AG09309 (cell line): ENCODE measurements around the gene ATAD5.
A peak's percentile ranks its signal among the peaks of the same experiment; 100 is the strongest.
"Not testable (repeated sequence)": the region's sequence is repeated elsewhere in the genome, so short reads cannot be mapped to it uniquely, and the experiment has no call there.

ENCODE experiments used
- DNase-seq: peaks from one replicate; pipeline ENCODE4 v3.0.0-alpha.2; 2010; ENCODE audit warnings: low read depth
- H3K4me3 ChIP-seq: 2 replicates; pipeline ENCODE4 v1.5.1; 2011; ENCODE audit warnings: mild to moderate bottlenecking, low read depth, low read length, moderate library complexity; ENCODE audit not compliant: control insufficient read depth
- TF ChIP-seq, protein P1 (sequence below): IDR thresholded peaks from 2 replicates; pipeline ENCODE4 v1.5.1; 2011; ENCODE audit warnings: mild to moderate bottlenecking, low read depth, low read length, inconsistent platforms; ENCODE audit not compliant: insufficient read depth, control insufficient read depth; ENCODE audit errors: missing control alignments

ATAD5 gene

DNA sequence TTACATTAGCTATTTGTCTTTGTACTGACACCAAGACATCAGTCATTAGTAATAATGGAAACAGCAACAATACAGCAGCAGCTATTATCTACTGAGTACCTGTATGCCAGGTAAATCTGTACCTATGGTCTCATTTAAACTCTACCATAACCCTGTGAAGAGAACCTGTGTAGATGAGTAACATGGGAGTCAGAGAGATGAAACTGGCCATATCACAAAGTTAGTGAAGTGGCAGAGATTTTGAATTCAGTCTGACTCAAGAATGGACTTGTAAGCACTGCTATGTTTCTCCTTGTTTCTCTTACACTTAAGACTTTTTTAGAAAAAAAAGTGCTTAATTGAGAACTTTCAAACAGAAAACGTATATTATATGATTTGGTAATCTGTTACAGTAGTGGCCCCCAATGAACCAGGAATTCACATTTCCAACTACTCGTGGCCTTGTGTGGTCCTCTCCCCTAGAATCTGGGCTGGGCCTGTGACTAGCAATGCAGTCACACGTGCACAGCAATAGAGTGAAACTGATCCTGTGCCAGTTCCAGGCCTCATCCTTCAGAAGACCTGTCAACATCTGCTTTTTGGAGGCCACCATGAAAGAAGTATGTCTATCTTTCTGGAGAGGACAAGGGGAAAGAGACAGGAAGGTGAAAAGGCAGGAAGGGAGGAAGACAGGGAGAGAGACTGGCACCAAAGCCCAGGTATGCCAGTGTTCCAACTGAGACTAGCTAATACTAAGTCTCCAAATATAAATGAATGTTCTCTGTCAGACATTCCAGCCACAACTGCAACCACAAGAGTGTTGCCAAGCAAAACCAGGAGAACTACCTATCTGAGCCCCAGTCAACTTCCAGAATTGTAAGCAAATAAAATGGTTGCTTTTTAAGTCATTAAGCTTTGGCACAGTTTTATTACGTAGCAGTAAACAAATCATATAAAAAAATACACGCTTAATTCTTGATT is 19.3 kb upstream of the ATAD5 start:
- DNase-seq, result no peak
- TF ChIP-seq, protein P1, sequence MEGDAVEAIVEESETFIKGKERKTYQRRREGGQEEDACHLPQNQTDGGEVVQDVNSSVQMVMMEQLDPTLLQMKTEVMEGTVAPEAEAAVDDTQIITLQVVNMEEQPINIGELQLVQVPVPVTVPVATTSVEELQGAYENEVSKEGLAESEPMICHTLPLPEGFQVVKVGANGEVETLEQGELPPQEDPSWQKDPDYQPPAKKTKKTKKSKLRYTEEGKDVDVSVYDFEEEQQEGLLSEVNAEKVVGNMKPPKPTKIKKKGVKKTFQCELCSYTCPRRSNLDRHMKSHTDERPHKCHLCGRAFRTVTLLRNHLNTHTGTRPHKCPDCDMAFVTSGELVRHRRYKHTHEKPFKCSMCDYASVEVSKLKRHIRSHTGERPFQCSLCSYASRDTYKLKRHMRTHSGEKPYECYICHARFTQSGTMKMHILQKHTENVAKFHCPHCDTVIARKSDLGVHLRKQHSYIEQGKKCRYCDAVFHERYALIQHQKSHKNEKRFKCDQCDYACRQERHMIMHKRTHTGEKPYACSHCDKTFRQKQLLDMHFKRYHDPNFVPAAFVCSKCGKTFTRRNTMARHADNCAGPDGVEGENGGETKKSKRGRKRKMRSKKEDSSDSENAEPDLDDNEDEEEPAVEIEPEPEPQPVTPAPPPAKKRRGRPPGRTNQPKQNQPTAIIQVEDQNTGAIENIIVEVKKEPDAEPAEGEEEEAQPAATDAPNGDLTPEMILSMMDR, result no peak
- H3K4me3 ChIP-seq, result no peak overlapping the region

DNA sequence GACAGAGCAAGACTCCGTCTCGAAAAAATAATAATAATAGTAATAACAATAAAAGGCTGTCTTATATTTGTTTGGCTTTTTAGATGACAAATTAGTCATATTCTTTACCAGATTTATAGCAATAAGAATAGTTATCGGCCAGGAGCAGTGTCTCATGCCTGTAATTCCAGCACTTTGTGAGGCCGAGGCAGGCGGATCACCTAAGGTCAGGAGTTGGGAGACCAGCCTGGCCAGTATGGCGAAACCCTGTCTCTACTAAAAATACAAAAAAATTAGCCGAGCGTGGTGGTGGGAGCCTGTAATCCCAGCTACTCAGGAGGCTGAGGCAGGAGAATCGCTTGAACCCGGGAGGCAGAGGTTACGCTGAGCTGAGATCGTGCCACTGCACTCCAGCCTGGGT is 17.5 kb upstream of the ATAD5 start:
- H3K4me3 ChIP-seq, DNase-seq: not testable (repeated sequence)

DNA sequence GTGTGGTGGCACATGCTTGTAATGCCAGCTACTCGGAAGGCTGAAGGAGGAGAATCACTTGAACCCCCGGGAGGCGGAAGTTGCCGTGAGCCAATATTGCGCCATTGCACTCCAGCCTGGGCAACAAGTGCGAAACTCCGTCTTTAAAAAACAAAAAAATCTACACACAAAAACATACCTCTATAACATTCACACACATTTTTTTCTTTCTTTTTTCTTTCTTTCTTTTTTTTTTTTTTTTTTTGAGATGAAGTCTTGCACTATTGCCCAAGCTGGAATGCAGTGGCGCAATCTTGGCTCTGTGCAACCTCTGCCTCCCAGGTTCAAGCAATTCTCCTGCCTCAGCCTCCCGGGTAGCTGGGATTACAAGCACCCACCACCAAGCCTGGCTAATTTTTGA is 16.9 kb upstream of the ATAD5 start:
- not testable (repeated sequence) for H3K4me3 ChIP-seq, DNase-seq

DNA sequence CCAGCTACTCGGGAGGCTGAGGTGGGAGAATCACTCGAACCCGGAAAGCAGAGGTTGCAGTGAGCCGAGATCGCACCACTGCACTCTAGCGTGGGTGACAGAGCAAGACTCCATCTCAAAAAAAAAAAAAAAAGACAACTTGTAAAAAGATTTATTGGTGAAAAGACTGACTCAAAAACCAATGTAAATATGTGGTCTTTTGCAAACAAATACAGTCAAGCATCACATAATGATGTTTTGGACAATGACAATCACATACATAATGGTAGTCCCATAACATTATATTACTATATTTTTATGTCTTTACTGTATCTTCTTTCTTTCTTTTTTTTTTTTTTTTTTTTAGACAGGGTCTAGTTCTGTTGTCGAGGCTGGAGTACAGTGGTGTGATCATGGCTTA is 15.6 kb upstream of the ATAD5 start:
- TF ChIP-seq, protein P1, result no peak
- no peak overlapping the region for H3K4me3 ChIP-seq
- no peak for DNase-seq

DNA sequence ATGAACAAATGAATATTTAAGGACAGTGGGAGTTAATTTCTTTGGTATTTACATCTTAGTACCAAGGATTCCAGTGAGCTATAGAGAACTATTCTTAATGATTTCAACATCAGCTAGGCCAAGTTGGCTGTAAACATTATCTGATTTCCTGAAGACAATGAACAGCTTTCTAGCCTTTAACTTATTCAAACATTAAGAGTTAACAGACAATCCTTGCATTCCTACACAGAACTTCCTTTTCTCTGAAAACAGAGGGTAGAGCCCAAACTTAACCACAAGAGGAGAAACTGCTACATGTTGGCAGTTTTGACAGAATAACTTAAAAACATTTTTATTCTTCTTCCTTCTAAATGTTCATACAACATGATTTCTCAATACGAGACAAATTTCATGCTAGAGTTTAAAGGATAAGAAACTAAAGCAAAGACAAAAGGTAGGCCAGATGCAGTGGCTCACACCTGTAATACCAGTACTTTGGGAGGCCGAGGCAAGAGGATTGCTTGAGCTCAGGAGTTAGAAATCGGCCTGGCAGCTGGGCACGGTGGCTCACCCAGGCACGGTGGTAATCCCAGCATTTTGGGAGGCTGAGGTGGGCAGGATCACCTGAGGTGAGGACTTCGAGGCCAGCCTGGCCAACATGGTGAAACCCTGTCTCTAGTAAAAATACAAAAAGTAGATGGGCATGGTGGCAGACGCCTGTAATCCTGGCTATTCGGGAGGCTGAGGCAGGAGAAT is 11.6 kb upstream of the ATAD5 start:
- H3K4me3 ChIP-seq, result no peak overlapping the region
- TF ChIP-seq, protein P1, result no peak
- no peak for DNase-seq

DNA sequence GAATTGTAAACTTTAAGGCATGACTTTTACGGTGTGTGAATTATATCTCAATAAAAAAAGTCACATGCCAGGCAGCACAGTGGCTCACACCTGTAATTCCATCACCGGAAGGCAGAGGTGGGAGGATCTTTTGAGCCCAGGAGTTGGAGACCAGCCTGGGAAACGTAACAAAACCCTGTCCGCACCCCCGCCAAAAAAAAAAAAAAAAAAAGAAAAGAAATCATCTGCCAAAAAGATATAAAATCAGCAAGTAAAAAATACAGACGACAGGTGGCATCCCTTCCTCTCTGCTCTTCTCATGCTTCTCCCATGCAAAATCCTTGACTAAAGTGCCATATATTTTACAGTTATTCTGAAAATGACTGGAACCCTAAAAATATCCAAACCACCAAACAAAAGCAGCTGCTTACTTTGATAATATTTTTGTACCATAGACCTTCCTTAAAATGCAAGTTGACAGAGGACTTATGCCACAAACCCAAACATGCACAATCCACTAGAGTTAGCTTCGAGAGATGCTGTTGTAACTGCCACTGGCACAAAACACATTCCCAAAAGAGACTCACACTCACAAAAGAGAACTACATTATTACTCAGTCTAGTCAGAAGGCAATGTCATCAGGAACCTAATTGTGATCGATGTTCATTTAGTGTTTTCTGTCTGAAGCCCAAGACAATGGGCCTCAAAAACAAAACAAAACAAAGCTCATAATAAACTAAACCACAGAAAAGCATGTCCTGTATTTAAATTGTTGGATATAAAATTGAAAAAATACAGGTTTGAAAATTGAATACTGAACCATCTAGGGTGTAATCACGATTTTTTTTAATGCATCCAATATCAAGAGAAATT is 9.7 kb upstream of the ATAD5 start:
- no peak overlapping the region for H3K4me3 ChIP-seq
- TF ChIP-seq, protein P1, result no peak
- no peak for DNase-seq

DNA sequence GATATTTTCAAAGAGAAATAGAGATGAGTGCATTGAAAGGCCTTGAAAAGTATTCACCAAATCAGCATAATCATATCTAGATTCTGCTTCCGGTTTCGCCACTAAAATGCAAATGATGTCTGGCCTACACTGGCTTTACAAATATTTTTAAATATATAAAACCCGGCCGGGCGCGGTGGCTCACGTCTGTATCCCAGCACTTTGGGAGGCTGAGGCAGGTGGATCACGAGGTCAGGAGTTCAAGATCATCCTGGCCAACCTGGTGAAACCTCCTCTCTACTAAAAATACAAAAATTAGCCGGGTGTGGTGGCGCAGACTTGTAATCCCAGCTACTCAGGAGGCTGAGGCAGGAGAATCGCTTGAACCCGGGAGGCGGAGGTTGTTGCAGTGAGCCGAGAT is 8.8 kb upstream of the ATAD5 start:
- DNase-seq, H3K4me3 ChIP-seq: not testable (repeated sequence)

DNA sequence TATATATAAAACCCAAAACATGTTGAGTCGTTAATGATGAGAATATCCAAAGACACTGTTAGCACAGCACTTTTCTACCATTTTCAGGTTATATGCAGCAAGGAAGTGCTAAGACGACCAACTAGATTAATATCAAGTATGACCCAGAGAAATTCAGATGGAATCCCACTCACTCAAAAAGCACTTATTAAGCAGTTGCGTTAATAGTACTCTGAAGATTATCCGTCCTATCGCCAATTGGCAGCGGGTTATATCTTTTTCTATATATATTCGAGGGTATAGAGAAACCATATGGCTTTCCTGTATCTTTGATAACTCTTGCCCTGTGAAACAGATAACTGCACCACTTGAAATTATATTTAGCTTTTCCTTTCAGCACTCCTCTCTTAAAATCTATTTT is 8.3 kb upstream of the ATAD5 start:
- no peak for DNase-seq
- H3K4me3 ChIP-seq, result peak overlapping the region; percentile 100
- TF ChIP-seq, protein P1, result no peak
